Keratinocyte (primary cell): ENCODE measurements around the gene FHAD1. TPM values are rescaled to one million over a fixed set of nuclear protein-coding genes. Genes with fewer than 3 reads are reported as not detected.
A peak's percentile ranks its signal among the peaks of the same experiment; 100 is the strongest.

Experiments
- DNase-seq: peaks from one replicate; pipeline ENCODE4 v3.0.0-alpha.2; 2011; ENCODE audit warnings: low read depth, missing footprints, low spot score
- FAIRE-seq: peaks from 2 replicates; lab custom pipeline; 2011; peaks lifted over from hg19 to GRCh38; lab: Jason Lieb, UNC
- H2AFZ ChIP-seq: 2 replicates; pipeline ENCODE4 v1.6.0; 2012; ENCODE audit warnings: low read length, control low read depth, inconsistent platforms; ENCODE audit not compliant: control insufficient read depth
- H3K27ac ChIP-seq: 2 replicates; pipeline ENCODE4 v1.5.1; 2011; ENCODE audit warnings: low read length; ENCODE audit not compliant: control insufficient read depth, insufficient read depth
- H3K27me3 ChIP-seq: 3 replicates; pipeline ENCODE4 v1.6.0; 2011; ENCODE audit warnings: low read length; ENCODE audit not compliant: control insufficient read depth, insufficient read depth; ENCODE audit errors: extremely low read depth
- H3K36me3 ChIP-seq, 2 experiments: 2 replicates in 1 of 2; 3 replicates in 1 of 2; pipeline ENCODE4 v1.5.1; 2011; ENCODE audit warnings: low read length in 2 of 2, mild to moderate bottlenecking in 1 of 2; ENCODE audit not compliant: control insufficient read depth in 2 of 2, insufficient read depth in 2 of 2; ENCODE audit errors: extremely low read depth in 1 of 2
- H3K4me1 ChIP-seq: 3 replicates; pipeline ENCODE4 v1.5.1; 2011; ENCODE audit warnings: low read length; ENCODE audit not compliant: control insufficient read depth, insufficient read depth; ENCODE audit errors: extremely low read depth
- H3K4me2 ChIP-seq: 3 replicates; pipeline ENCODE4 v1.6.0; 2011; ENCODE audit warnings: low read depth, low read length; ENCODE audit not compliant: control insufficient read depth, insufficient read depth; ENCODE audit errors: extremely low read depth
- H3K4me3 ChIP-seq, 3 experiments: fragments of 200-600 bp in 1 of 3; sonication (generic) in 1 of 3; 2 replicates in 2 of 3; 3 replicates in 1 of 3; pipeline ENCODE4 v1.5.1; 2011 to 2016; ENCODE audit warnings: low read length in 3 of 3, mild to moderate bottlenecking in 3 of 3, control low read depth in 2 of 3, inconsistent platforms in 1 of 3, low read depth in 1 of 3, mixed read lengths in 1 of 3, mixed run types in 1 of 3, moderate library complexity in 1 of 3; ENCODE audit not compliant: control insufficient read depth in 2 of 3, insufficient read depth in 2 of 3; ENCODE audit errors: extremely low read depth in 1 of 3
- H3K79me2 ChIP-seq: 2 replicates; pipeline ENCODE4 v1.6.0; 2012; ENCODE audit warnings: low read length; ENCODE audit not compliant: control insufficient read depth, insufficient read depth
- H3K9ac ChIP-seq: 3 replicates; pipeline ENCODE4 v1.6.0; 2011; ENCODE audit warnings: low read length; ENCODE audit not compliant: control insufficient read depth, insufficient read depth; ENCODE audit errors: extremely low read depth
- H3K9me1 ChIP-seq: 3 replicates; pipeline ENCODE4 v1.6.0; 2011; ENCODE audit warnings: low read length; ENCODE audit not compliant: control insufficient read depth, insufficient read depth; ENCODE audit errors: extremely low read depth
- H3K9me3 ChIP-seq: 2 replicates; pipeline ENCODE4 v1.5.1; 2012; ENCODE audit warnings: low read depth, low read length; ENCODE audit not compliant: control insufficient read depth
- H4K20me1 ChIP-seq: 3 replicates; pipeline ENCODE4 v1.6.0; 2011; ENCODE audit warnings: low read length; ENCODE audit not compliant: control insufficient read depth, insufficient read depth; ENCODE audit errors: extremely low read depth
- EZH2 ChIP-seq: IDR thresholded peaks from one replicate; pipeline ENCODE4 v1.6.1; 2012; ENCODE audit warnings: inconsistent platforms, mild to moderate bottlenecking, low read length, moderate library complexity
- dilution Hi-C: fragments of 300-500 bp; cut with MboI; formaldehyde crosslinking; loops from one replicate; pipeline ENCODE4 v1.7.0; 2020; ENCODE audit warnings: low sequenced_read_pairs; ENCODE audit not compliant: extremely low pct_ligation_motif_present
- polyA plus RNA-seq, 5 experiments: library from polyadenylated mRNA; depleted of rRNA in 3 of 5; stranded (reverse) in 3 of 5; stranded (forward) in 1 of 5; unstranded in 1 of 5; fragments of >200 nt; gene quantifications; 1 replicate in 1 of 5; 2 replicates in 3 of 5; 3 replicates in 1 of 5; pipeline versions ENCODE4 v1.2.1 to v1.2.3, GENCODE V29; 2011 to 2012; ENCODE audit warnings: missing spikeins in 2 of 5, low read depth in 1 of 5, low replicate concordance in 1 of 5
- TF ChIP-seq, protein P1 (sequence below), 3 experiments: IDR thresholded peaks in 1 of 3; conservative IDR thresholded peaks in 1 of 3; optimal IDR thresholded peaks in 1 of 3; 2 replicates in 2 of 3; 3 replicates in 1 of 3; pipeline versions ENCODE3 to v1.5.1; 2011; ENCODE audit warnings: low read length in 3 of 3, mild to moderate bottlenecking in 3 of 3, moderate library complexity in 2 of 3, control low read depth in 1 of 3, inconsistent platforms in 1 of 3; ENCODE audit not compliant: insufficient read depth in 2 of 3; ENCODE audit errors: extremely low read depth in 1 of 3

Gene FHAD1
- polyA plus RNA-seq, 1 donor (not counting 4 experiments of a cell fraction or from before 2014, with no cell fraction given), result 0.09 TPM

DNA sequence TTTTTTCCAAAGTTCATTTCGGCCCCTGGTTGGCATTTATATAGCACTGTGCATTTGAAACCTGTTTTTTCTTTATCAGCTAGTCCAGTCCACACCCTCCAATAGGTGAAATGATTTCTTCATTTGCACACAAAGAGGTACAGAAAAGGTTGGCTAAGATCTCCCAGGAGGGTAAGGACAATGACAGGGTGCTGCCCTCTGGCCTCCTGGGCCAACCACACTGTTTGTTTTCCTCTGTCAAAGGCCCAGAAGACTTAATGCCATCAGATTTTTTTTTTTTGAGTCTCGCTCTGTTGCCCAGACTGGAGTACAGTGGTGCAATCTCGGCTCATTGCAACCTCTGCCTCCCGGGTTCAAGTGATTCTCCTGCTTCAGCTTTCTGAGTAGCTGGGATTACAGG is 92.5 kb downstream of the FHAD1 start:
- dilution Hi-C loops, result loop anchor here (10.0 kb wide), 1 partner anchor 75 kb away; no protein-coding TSS in a partner anchor
- Histone ChIP-seq H3K27me3 (no peaks in the 10 kb centered on the region), H4K20me1 (no peaks in the 10 kb centered on the region), H3K36me3 (no peaks in the 10 kb centered on the region), H3K4me1 (peaks cover 24% of the 10 kb centered on the region), H3K9me3 (no peaks in the 10 kb centered on the region), H3K9me1 (no peaks in the 10 kb centered on the region), H3K79me2 (no peaks in the 10 kb centered on the region), H3K9ac (no peak overlapping the region), H3K27ac (no peak overlapping the region), H2AFZ (no peak overlapping the region), H3K4me2 (no peak overlapping the region), H3K4me3 (no peak overlapping the region)
- no peak for TF ChIP-seq EZH2
- TF ChIP-seq, protein P1, sequence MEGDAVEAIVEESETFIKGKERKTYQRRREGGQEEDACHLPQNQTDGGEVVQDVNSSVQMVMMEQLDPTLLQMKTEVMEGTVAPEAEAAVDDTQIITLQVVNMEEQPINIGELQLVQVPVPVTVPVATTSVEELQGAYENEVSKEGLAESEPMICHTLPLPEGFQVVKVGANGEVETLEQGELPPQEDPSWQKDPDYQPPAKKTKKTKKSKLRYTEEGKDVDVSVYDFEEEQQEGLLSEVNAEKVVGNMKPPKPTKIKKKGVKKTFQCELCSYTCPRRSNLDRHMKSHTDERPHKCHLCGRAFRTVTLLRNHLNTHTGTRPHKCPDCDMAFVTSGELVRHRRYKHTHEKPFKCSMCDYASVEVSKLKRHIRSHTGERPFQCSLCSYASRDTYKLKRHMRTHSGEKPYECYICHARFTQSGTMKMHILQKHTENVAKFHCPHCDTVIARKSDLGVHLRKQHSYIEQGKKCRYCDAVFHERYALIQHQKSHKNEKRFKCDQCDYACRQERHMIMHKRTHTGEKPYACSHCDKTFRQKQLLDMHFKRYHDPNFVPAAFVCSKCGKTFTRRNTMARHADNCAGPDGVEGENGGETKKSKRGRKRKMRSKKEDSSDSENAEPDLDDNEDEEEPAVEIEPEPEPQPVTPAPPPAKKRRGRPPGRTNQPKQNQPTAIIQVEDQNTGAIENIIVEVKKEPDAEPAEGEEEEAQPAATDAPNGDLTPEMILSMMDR (optimal IDR thresholded peaks at IDR 0.05 in 1 of 3, IDR thresholded peaks at IDR 0.05 in 1 of 3, conservative IDR thresholded peaks at IDR 0.05 in 1 of 3; ENCODE audit: extremely low read depth in 1 of 3, insufficient read depth in 2 of 3, low read length in 3 of 3), result no peak
- FAIRE-seq (no peak), DNase-seq (no peak)

DNA sequence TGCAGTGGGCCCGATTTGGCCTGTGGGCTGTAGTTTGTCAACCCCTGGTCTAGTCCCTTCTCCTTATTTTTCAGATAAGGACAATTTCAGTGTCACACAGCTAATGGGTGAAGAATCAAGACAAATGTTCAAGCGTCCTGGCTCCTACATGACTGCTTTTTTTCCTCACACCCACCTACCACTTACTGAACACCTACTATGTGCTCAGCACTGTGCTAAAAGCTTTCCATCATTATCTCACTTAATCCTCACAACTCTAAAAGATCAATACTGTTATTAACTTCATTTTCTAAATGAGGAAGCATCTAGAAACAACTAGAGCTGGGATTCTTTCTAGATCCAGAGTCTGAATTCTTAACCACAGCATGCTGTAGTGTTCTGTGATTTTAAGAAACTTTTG is 94.2 kb downstream of the FHAD1 start:
- no peak for FAIRE-seq
- Histone ChIP-seq H3K4me2 (no peak overlapping the region), H3K27me3 (no peaks in the 10 kb centered on the region)

More for the DNA sequence above, 94.2 kb downstream of the FHAD1 start:
- no peaks in the 10 kb centered on the region for H3K9me3 ChIP-seq
- no peak for DNase-seq
- H3K79me2 ChIP-seq, result no peaks in the 10 kb centered on the region
- H3K9me1 ChIP-seq, result no peaks in the 10 kb centered on the region
- dilution Hi-C loops, result no loop called here
- H3K27ac ChIP-seq, result peak overlapping the region; percentile 62
- no peaks in the 10 kb centered on the region for H3K36me3 ChIP-seq
- peaks cover 37% of the 10 kb centered on the region for H3K4me1 ChIP-seq
- TF ChIP-seq EZH2, result no peak
- TF ChIP-seq, protein P1 (optimal IDR thresholded peaks at IDR 0.05 in 1 of 3, IDR thresholded peaks at IDR 0.05 in 1 of 3, conservative IDR thresholded peaks at IDR 0.05 in 1 of 3; ENCODE audit: extremely low read depth in 1 of 3, insufficient read depth in 2 of 3, low read length in 3 of 3), result no peak
- no peak overlapping the region for H3K4me3 ChIP-seq
- H4K20me1 ChIP-seq, result no peaks in the 10 kb centered on the region
- no peak overlapping the region for H3K9ac ChIP-seq
- no peak overlapping the region for H2AFZ ChIP-seq
